Uterus (tissue), 4 donors: Measurements from ENCODE around the gene PRPF38A. TPM values are rescaled to one million over a fixed set of nuclear protein-coding genes. Genes with fewer than 3 reads are reported as not detected.
A peak's percentile ranks its signal among the peaks of the same experiment; 100 is the strongest.

ENCODE experiments used
- DNase-seq, 2 donors: peaks; one replicate each; pipeline ENCODE4 v3.0.0-alpha.2; 2019 to 2020
- H3K27ac ChIP-seq, 2 donors: fragments of 200-600 bp; sonication (generic); 1 replicate in 1 of 2; 2 replicates in 1 of 2; pipeline ENCODE4 v1.5.1; 2016 to 2018
- H3K27me3 ChIP-seq, 2 donors: fragments of 200-600 bp; sonication (generic); one replicate each; pipeline ENCODE4 v1.5.1; 2018 to 2019; ENCODE audit warnings: control low read depth in 1 of 2
- H3K36me3 ChIP-seq, 2 donors: fragments of 200-600 bp; sonication (generic); one replicate each; pipeline ENCODE4 v1.5.1; 2019; ENCODE audit warnings: control low read depth in 1 of 2
- H3K4me1 ChIP-seq, 2 donors: fragments of 200-600 bp; sonication (generic); one replicate each; pipeline ENCODE4 v1.5.1; 2018 to 2019; ENCODE audit warnings: control low read depth in 1 of 2
- H3K4me3 ChIP-seq, 2 donors: fragments of 200-600 bp; sonication (generic); 1 replicate in 1 of 2; 2 replicates in 1 of 2; pipeline ENCODE4 v1.5.1; 2018 to 2019; ENCODE audit warnings: mild to moderate bottlenecking in 1 of 2
- H3K9me3 ChIP-seq, 2 donors: fragments of 200-600 bp; sonication (generic); one replicate each; pipeline ENCODE4 v1.5.1; 2019; ENCODE audit warnings: control low read depth in 1 of 2
- POLR2A ChIP-seq, 2 donors: fragments of 450-650 bp; IDR thresholded peaks; one replicate each; pipeline ENCODE4 v1.6.1; 2016; ENCODE audit warnings: antibody characterized with exemption in 2 of 2, mild to moderate bottlenecking in 1 of 2, moderate library complexity in 1 of 2
- intact Hi-C: fragments of 100-400 bp; cut with DNase I; formaldehyde crosslinking; loops from one replicate; pipeline ENCODE4 v1.15.1; 2023; ENCODE audit warnings: low total_unique reads
- total RNA-seq, 4 donors: library from RNA; depleted of rRNA in 3 of 4; stranded (reverse); fragments of >200 nt in 3 of 4; gene quantifications; one replicate each; pipeline versions ENCODE4 v1.1.0 to v1.2.4, GENCODE V29; 2014 to 2023
- TF ChIP-seq, protein P1 (sequence below), 4 experiments: fragments of 200-600 bp in 2 of 4; fragments of 450-650 bp in 2 of 4; sonication (generic) in 2 of 4; IDR thresholded peaks; one replicate each; pipeline ENCODE4 v1.5.1; 2016 to 2019; ENCODE audit warnings: antibody characterized with exemption in 4 of 4, mild to moderate bottlenecking in 2 of 4, moderate library complexity in 1 of 4
- donor health status: DM: yes; HTN: yes; CAD: no.

Gene PRPF38A, protein sequence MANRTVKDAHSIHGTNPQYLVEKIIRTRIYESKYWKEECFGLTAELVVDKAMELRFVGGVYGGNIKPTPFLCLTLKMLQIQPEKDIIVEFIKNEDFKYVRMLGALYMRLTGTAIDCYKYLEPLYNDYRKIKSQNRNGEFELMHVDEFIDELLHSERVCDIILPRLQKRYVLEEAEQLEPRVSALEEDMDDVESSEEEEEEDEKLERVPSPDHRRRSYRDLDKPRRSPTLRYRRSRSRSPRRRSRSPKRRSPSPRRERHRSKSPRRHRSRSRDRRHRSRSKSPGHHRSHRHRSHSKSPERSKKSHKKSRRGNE
- 10 to 100 TPM in 3 of 4 donors, 1 to 10 TPM in 1; 4.6 to 58.2 (median 30.7) TPM for total RNA-seq

DNA sequence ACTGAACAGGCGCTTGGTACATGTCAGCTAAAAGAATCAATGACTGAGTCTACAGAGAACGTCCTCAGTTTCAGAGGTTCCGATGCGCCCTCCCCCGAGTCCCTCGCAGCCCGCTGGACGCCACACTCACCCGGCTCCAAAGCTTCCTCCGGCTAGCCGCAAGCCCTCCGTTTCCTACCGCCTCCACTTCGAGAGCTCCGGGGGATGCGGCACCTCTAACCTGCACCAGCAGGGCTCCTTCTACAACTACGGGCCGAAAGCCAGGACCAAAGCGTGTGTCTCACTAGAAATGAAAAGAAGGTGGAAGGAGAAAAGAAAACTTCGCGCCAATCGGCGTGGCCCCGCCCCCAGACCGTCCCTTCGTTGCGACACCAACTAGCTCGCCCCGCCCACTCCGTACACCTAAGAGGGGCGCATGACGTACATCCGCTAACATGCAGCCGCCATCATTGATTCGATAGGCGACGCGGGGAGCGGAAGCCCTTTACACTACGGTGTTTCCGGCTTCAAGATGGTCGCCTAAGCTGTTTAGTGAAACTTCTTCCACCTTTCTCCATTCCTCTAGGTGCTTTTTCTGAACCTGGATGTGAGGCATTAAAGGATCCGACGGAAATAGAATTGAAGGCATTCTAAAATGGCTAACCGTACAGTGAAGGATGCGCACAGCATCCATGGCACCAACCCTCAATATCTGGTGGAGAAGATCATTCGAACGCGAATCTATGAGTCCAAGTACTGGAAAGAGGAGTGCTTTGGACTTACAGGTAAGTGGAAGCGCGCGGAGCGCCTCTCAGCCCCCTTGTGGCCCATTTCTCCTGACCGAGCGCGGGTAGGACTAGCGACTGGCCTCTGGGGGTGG lies at the start of gene PRPF38A, which contains the start of gene ORC1:
TSS of gene PRPF38A (plus strand) at position 487 of the 859 bp plus-strand sequence. CDS start at position 635, 148 bp downstream.
TSS of gene ORC1 (minus strand) at position 308 of the 859 bp plus-strand sequence. CDS start 2,200 bp downstream, outside the sequence.
- H3K36me3 ChIP-seq = no peaks in the 10 kb centered on the region
- no peaks in the 10 kb centered on the region for H3K9me3 ChIP-seq
- TF ChIP-seq POLR2A (IDR thresholded peaks at IDR 0.05) = peak in 1 of 2 donors; percentile 51
- TF ChIP-seq, protein P1, sequence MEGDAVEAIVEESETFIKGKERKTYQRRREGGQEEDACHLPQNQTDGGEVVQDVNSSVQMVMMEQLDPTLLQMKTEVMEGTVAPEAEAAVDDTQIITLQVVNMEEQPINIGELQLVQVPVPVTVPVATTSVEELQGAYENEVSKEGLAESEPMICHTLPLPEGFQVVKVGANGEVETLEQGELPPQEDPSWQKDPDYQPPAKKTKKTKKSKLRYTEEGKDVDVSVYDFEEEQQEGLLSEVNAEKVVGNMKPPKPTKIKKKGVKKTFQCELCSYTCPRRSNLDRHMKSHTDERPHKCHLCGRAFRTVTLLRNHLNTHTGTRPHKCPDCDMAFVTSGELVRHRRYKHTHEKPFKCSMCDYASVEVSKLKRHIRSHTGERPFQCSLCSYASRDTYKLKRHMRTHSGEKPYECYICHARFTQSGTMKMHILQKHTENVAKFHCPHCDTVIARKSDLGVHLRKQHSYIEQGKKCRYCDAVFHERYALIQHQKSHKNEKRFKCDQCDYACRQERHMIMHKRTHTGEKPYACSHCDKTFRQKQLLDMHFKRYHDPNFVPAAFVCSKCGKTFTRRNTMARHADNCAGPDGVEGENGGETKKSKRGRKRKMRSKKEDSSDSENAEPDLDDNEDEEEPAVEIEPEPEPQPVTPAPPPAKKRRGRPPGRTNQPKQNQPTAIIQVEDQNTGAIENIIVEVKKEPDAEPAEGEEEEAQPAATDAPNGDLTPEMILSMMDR (IDR thresholded peaks at IDR 0.05) = peak in 3 of 4 experiments; percentile 15 to 36 (median 33)
- peak within 1 kb of the TSS; percentile 90 to 91 for H3K27ac ChIP-seq
- H3K4me3 ChIP-seq = peak within 1 kb of the TSS; percentile 87 to 91
- intact Hi-C loops = no loop called here
- no peaks in the 10 kb centered on the region for H3K27me3 ChIP-seq
- peaks cover 0 to 6% of the 10 kb centered on the region in 2 donors for H3K4me1 ChIP-seq
- peak; percentile 96 to 98 for DNase-seq

DNA sequence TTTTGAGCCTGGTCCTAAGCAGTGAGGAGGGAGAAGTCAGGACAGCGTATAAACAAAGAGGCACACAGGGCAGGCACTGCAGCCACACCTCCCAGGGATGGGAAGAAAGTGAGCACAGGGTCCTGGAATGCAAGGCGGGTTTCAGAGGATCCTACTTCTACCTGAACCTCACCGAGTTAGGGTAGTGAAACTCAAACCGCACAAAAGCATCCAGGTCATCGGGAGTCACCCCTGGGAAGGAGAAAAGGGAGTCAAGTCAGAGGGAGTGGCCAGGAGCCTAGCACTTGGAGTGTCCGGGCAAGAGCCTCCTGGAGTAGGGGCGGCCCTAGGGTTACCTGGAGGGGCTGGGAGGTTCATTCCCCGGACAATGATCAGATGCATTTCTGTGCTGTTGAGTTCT lies 49.0 kb upstream of the PRPF38A start:
- H3K27ac ChIP-seq = no peak overlapping the region
- no peak for DNase-seq
- no peaks in the 10 kb centered on the region for H3K36me3 ChIP-seq
- intact Hi-C loops = no loop called here
- H3K4me3 ChIP-seq = no peak overlapping the region
- no peaks in the 10 kb centered on the region for H3K27me3 ChIP-seq
- H3K9me3 ChIP-seq = no peaks in the 10 kb centered on the region
- TF ChIP-seq, protein P1 (IDR thresholded peaks at IDR 0.05) = no peak
- TF ChIP-seq POLR2A (IDR thresholded peaks at IDR 0.05) = no peak
- H3K4me1 ChIP-seq = no peaks in the 10 kb centered on the region

DNA sequence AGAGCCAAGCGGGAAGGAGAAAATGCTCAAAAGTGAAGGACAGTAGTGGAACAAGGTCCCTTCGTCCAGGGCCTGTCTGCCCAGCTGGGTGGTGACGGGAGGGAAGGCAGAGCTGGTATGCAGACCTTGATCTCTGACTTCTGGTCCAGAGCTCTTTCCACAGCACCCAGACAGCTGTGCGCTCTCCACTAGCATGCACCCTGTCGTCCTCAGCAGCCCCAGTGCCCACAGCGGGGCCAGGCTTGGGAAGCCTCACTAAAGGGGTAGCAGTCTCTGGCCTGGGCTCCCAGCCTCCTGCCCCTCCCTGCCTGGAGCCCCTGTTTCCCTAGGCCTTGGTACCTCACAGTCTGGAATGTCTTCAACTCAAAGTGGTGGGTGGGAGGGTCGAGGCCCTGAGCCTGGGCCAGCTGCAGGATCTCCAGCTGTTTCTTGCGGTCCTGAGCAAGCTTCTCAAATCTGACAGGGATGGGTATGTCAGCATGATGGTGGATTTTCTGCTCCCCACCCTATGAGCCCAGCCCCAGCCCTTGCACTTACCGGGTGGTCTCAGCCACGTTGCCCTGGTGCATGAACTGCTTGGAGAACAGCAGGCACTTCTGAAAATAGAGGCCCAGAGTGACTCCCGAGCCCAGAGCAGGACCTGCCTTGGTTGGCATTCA lies 48.4 kb upstream of the PRPF38A start:
- TF ChIP-seq, protein P1 (IDR thresholded peaks at IDR 0.05) = no peak
- TF ChIP-seq POLR2A (IDR thresholded peaks at IDR 0.05) = no peak
- H3K36me3 ChIP-seq = no peaks in the 10 kb centered on the region
- no peaks in the 10 kb centered on the region for H3K9me3 ChIP-seq
- no peak overlapping the region for H3K27ac ChIP-seq
- no peaks in the 10 kb centered on the region for H3K27me3 ChIP-seq
- no peak overlapping the region for H3K4me3 ChIP-seq
- no peaks in the 10 kb centered on the region for H3K4me1 ChIP-seq
- intact Hi-C loops = no loop called here
- no peak for DNase-seq

DNA sequence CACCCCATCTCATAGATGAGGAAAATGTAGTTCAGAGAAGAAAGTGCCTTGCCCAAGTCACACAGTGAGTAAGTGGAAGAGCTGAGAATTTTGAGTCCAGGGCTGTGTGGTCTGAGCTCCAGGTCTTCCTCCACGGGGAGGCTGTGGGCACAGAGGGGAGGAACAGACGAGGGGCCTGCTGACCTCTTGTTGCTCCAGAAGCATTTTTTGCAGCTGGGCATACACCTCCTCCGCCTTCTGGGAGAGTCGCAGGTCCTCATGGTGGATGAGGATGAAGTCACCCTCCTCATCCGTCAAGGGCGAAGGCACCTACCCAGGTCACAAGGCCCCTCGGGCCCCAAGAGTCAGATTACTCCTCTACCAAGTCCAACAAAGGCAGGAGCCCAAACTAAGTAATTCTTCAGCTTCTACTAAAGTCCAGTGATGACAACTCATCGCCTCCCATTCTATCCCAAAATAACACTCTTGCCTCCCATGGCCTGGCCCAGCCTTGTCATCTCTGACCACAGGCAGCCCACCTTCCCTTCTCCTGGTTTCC lies 47.5 kb upstream of the PRPF38A start:
- TF ChIP-seq, protein P1 (IDR thresholded peaks at IDR 0.05) = no peak
- no peak for TF ChIP-seq POLR2A (IDR thresholded peaks at IDR 0.05)
- intact Hi-C loops = no loop called here
- Histone ChIP-seq H3K27ac (no peak overlapping the region), H3K36me3 (no peaks in the 10 kb centered on the region), H3K4me3 (no peak overlapping the region), H3K27me3 (no peaks in the 10 kb centered on the region), H3K9me3 (no peaks in the 10 kb centered on the region), H3K4me1 (no peaks in the 10 kb centered on the region)
- no peak for DNase-seq
